Endometrial microvascular endothelial cells (primary cell): ENCODE measurements around the gene KCNE4. TPM values are rescaled to one million over a fixed set of nuclear protein-coding genes. Genes with fewer than 3 reads are reported as not detected.

ENCODE experiments used
- in situ Hi-C: cut with HindIII; loops from 2 replicates; pipeline ENCODE4 v1.10.0; 2017; ENCODE audit warnings: low sequenced_read_pairs, low pct_unique_long_range_greater_than_20kb; ENCODE audit errors: inconsistent ontology term
- total RNA-seq: library from RNA; depleted of rRNA; stranded (reverse); fragments of >200 nt; gene quantifications from one replicate; pipeline ENCODE4 v1.2.3, GENCODE V29; 2015; ENCODE audit errors: inconsistent ontology term

KCNE4 gene
- total RNA-seq, 1 donor from 2014 or later, result under 0.01 TPM

- in situ Hi-C loops, result no loop called here
Observed at GRCh38 chr2:223054193-223054781, 2.3 kb downstream of the KCNE4 start.

DNA sequence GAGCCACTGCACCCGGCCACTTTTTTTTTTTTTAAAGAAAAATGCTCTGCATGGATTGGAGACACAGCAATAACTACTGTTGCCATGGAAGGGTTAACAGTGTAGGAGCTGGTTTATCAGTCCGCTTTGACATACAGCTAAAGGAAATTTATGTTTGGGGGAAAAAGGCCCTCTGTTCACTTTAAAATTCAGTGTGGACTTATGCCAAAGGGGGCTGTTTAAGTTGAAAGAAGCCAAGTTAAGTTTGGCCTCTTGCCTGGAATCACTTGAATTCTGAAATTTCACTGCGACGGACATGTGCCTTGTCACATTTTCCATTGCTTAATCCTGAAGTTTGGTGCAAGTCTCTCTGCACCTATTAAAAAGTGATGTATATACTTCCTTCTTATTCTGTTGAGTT is 3.1 kb downstream of the KCNE4 start:
- in situ Hi-C loops, result no loop called here

- in situ Hi-C loops, result no loop called here
Observed at GRCh38 chr2:223055836-223056235, 3.8 kb downstream of the KCNE4 start.

GRCh38 chr2:223056701-223057418 is 4.9 kb downstream of the KCNE4 start:
- in situ Hi-C loops, result no loop called here

- in situ Hi-C loops, result no loop called here
Observed at GRCh38 chr2:223057569-223057968, 5.6 kb downstream of the KCNE4 start.

DNA sequence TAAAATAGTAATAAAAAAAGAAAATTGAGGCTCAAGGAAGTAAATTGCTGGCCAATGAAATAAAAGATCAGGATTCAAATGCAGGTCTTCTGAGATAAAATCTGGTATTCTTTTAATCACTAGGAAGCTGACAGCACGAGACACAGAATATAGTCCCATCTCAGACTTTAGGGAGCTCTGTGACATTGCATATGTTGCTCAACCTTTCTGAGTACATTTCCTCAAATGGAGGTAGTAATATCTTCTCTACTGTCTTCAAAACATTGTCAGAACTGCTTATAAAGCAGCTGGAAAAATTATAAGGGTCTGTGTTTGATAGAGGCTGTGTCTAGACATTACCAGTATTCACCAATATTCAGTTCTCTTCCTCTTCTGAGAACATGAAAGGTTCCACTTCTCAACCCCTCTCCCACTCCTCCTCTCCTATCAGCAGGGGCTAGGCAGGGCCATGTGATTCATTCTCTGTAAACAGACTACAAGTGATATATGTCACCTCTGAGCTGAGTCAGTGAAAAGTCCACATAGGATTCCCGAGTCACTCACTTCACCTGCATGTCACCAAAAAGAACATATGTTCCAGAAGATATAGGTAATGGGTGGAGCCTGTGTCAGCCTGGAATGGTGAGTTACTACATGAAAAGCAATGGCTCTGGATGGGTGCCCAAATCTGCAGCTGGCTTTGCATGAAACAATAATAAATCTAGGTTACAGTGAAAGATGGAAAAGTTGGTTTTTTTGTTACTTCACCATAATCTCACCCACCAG is 7.1 kb downstream of the KCNE4 start:
- in situ Hi-C loops, result no loop called here

DNA sequence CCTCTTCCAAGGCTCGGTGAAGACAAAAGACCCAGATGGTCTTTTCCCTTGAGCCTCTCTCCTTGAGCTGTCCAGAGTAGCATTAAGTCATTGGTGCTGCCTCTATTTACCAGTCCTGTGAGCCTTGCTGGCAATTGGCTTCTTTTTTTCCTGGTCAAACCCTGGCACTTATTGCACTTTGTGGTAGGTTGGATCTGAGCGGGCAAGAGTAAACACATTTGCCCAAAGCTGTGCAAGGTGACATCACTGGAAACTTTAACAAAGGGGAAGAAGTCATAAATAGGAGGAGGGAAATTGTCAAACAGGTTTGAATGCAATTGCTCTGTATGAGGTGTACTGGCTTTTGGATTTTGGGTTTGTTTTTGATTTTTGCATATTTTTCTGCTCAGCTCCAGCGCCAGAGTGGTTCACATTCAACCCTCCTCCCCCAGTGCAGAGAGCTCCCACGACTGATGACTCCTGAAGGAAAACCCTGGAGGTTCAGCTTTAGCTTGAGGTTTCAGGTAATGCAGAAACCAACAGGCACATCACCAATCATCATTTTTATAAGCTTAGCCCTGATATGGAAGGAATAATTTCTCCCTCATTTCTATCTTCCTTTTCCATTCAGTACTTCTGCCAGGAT is 8.3 kb downstream of the KCNE4 start:
- in situ Hi-C loops, result no loop called here

DNA sequence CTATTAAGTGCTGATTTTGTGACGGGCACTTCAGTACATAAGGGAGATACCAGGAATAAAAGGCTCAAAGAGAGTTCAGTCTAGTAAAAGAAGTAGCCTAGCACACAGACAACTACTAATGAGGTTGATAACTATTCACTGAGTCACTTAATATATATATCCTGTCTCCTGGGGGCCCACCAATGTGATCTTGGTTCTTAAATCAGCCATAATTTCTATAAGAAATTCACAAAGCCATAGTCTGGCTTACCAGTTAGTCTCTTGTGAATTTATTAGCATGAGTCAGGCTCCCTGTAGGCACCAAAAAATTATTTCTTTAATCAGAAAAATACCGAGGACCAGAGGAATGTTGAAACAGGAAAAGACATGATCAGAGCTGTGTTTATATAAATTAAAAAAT is 10.4 kb downstream of the KCNE4 start:
- in situ Hi-C loops, result no loop called here

- in situ Hi-C loops, result no loop called here
Observed at GRCh38 chr2:223065107-223065506, 13.1 kb downstream of the KCNE4 start.

DNA sequence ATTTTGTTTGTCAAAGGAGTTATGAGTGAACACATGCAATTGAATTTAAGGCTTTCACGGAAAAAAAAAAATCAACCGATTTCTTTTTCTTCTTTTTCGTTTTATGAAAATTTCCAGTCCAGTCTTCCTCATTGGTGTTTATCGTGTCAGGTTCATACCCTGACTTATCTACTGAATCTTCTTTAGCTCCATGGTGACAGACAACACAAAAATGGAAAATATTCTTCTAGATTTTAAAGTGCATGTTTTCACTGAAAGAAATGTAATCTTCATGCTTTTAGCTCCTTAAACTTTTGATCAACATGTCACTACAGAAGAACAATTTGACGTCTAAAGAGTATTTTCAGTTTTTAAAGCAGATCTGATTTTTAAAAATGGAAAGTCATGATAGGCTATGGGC is 14.7 kb downstream of the KCNE4 start:
- in situ Hi-C loops, result no loop called here

DNA sequence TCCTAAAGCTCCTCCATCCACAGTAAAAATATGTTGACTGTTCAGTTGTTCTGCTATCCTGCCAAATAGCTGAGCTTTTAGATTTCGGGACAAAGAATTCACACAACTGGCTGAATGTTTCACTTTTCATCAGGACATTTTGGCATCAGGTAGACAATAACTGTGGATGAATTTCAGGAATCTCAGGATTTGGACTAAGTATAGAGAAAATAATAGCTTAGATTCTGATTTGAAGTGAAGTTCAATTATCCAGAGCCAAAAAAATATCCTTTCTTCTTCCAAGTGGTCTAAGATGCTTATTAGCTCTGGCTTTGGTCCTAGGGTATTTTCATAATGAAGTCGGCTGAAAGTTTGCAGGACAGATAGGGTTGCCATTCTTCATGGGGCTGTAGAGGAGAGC is 16.1 kb downstream of the KCNE4 start:
- in situ Hi-C loops, result no loop called here

DNA sequence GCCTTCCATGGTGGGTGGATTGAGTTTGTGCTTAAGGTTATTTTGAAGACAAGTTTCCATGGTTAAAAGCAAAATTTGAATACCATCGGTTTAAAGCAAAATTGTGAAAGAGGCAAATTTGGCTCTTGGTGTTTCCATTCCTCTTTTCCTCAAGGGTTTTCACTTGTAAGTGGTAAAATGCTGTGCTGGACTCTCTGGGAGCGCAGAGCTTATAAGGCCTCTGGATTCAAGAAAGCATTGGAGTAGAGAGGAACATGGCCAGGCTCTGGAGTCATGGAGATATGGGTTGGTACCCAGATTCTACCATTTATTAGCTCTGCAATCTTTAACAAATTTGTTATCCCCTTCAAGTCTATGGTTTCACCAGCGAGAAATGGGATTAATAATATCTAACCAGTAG is 17.5 kb downstream of the KCNE4 start:
- in situ Hi-C loops, result no loop called here

GRCh38 chr2:223069988-223070387 is 18.0 kb downstream of the KCNE4 start:
- in situ Hi-C loops, result no loop called here

- in situ Hi-C loops, result no loop called here
Observed at GRCh38 chr2:223071139-223071538, 19.1 kb downstream of the KCNE4 start.

DNA sequence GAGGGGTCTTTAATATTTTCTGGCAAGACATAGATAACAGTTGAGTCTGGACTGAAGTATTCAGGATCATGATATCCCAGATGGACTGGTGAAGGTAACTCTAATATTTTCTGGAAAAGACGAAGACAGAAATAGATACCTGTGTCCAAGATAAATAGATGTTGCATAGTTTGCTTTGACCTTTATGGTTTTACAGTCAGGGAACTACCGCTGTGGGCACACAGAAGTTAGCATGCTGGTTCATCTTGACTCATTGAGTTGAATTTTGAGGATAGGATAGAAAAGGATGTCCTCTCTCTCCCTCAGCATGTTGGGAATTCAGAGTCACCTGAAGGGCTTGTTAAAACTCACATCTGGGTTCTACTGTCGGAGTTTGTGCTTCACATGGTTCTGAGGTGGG is 20.8 kb downstream of the KCNE4 start:
- in situ Hi-C loops, result no loop called here

DNA sequence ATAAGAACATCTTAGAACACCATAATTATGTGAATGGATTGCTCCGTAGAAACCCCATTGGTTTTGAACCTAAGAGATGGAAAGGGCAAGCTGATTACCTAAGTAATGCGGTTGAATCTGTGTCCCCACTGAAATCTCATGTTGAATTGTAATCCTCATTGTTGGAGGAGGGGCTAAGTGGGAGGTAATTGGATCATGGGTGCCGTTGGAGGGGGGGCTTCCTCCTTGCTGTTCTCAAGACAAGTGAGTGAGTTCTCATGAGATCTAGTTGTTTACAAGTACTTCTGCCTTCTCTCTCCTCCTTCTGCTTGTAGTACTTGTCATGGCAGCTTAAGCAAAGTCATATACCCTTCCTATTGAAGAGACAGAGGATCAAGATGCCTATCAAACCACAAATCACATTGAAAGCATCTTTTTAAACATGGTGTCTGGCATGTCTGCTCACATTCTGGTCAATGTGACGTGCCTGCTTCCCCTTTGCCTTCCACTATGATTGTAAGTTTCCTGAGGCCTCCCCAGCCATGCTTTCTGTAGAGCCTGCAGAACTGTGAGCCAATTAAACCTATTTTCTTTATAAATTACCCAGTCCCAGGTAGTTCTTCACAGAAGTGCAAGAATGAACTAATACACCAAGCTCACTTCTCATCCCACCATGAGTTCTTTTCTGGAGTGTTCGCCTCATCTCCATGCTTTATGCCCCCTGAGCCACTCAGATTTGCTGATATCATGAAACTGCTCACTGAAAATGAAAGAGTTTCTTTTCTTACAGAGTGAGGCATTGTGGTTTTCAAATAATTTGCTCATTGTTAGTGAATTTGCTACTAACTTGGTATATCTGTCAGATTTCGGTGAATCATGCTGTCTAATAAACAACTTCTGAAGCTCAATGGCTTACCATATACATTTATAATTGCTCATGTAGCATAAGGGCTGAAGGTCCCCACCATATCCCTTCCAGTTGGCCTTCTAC is 23.6 kb downstream of the KCNE4 start:
- in situ Hi-C loops, result no loop called here

DNA sequence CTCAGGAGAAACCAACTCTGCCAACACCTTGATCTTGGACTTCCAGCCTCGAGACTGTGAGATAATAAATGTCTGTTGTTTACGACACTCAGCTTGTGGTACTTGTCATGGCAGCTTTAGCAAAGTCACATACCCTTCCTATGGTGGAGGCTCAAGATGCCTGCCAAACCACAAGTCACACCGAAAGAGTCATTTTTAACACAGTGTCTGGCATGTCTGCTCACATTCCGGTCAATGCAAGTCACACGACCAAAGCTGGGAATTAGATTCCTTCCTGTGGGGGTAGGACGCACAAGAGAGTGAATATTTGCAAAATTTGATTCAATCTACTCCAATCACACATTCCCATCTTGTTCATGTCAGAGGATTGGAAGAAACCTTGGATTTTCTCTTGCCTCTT is 24.6 kb downstream of the KCNE4 start:
- in situ Hi-C loops, result no loop called here

- in situ Hi-C loops, result no loop called here
Observed at GRCh38 chr2:223078482-223078881, 26.5 kb downstream of the KCNE4 start.

DNA sequence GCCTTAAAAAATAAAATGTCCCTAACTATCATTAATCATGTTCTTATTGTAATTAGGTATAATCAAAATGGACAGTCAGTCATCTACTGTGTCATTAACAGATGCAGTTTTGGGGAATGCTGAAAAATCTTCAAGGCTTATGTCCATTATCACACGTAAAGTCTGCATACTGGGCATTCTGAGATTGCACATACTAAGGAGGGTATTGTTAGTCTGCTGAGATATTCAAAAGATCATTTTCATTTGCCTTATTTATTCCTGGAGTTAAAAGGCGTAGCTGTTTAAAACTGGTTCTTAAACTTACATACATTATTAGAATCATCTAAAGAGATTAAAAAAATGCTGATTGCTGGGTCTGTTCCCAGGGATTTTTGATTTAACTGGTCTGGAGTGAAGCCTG is 27.4 kb downstream of the KCNE4 start:
- in situ Hi-C loops, result no loop called here
